Fibroblast of lung (primary cell): ENCODE results near the gene PRKCD. TPM values are rescaled to one million over a fixed set of nuclear protein-coding genes. Genes with fewer than 3 reads are reported as not detected.

Experiments used
- DNase-seq, 2 donors: peaks; one replicate each; pipeline versions ENCODE4 v3.0.0 to v3.0.0-alpha.2; 2010; ENCODE audit warnings: low read depth in 2 of 2
- H2AFZ ChIP-seq: 2 replicates; pipeline ENCODE4 v1.5.1; 2012; ENCODE audit warnings: low read length, control low read depth, inconsistent platforms
- H3K27ac ChIP-seq: 2 replicates; pipeline ENCODE4 v1.5.1; 2011; ENCODE audit warnings: low read length, control low read depth; ENCODE audit not compliant: insufficient read depth
- H3K27me3 ChIP-seq: 2 replicates; pipeline ENCODE4 v1.5.1; 2011; ENCODE audit warnings: mild to moderate bottlenecking, low read length; ENCODE audit not compliant: control insufficient read depth, insufficient read depth
- H3K36me3 ChIP-seq: 2 replicates; pipeline ENCODE4 v1.5.1; 2011; ENCODE audit warnings: low read length; ENCODE audit not compliant: control insufficient read depth, insufficient read depth
- H3K4me1 ChIP-seq: 2 replicates; pipeline ENCODE4 v1.5.1; 2011; ENCODE audit warnings: low read length; ENCODE audit not compliant: control insufficient read depth, insufficient read depth; ENCODE audit errors: extremely low read depth
- H3K4me2 ChIP-seq: 2 replicates; pipeline ENCODE4 v1.5.1; 2011; ENCODE audit warnings: low read length, control low read depth; ENCODE audit not compliant: insufficient read depth; ENCODE audit errors: extremely low read depth
- H3K4me3 ChIP-seq, 4 experiments: fragments of 200-600 bp in 1 of 4; sonication (generic) in 1 of 4; replicated peaks in 1 of 4; 2 replicates each; pipeline ENCODE4 v1.5.1; 2011 to 2016; ENCODE audit warnings: low read length in 4 of 4, low read depth in 3 of 4, mild to moderate bottlenecking in 3 of 4, control low read depth in 2 of 4, inconsistent platforms in 1 of 4, mixed read lengths in 1 of 4; ENCODE audit not compliant: insufficient read depth in 1 of 4; ENCODE audit errors: control extremely low read depth in 1 of 4
- H3K79me2 ChIP-seq: 2 replicates; pipeline ENCODE4 v1.5.1; 2012; ENCODE audit warnings: mild to moderate bottlenecking, low read length, inconsistent platforms; ENCODE audit not compliant: control insufficient read depth, insufficient read depth
- H3K9ac ChIP-seq: 2 replicates; pipeline ENCODE4 v1.5.1; 2011; ENCODE audit warnings: mild to moderate bottlenecking, low read length, control low read depth; ENCODE audit not compliant: insufficient read depth
- H3K9me3 ChIP-seq: 2 replicates; pipeline ENCODE4 v1.5.1; 2012; ENCODE audit warnings: low read depth, low read length; ENCODE audit not compliant: control insufficient read depth, insufficient read depth
- H4K20me1 ChIP-seq: 2 replicates; pipeline ENCODE4 v1.5.1; 2011; ENCODE audit warnings: low read length; ENCODE audit not compliant: control insufficient read depth, insufficient read depth; ENCODE audit errors: extremely low read depth
- CTCF ChIP-seq, 2 donors: IDR thresholded peaks in 1 of 2; conservative IDR thresholded peaks in 1 of 2; 1 replicate in 1 of 2; 2 replicates in 1 of 2; pipeline ENCODE4 v1.5.1; 2011 to 2012; ENCODE audit warnings: low read length in 2 of 2, control low read depth in 1 of 2, inconsistent platforms in 1 of 2, low read depth in 1 of 2, mild to moderate bottlenecking in 1 of 2
- EZH2 ChIP-seq: IDR thresholded peaks from 2 replicates; pipeline ENCODE4 v1.5.1; 2012; ENCODE audit warnings: low read length, control low read depth, mild to moderate bottlenecking; ENCODE audit errors: missing control alignments
- polyA plus RNA-seq, 2 donors: library from polyadenylated mRNA; depleted of rRNA in 1 of 2; stranded (reverse) in 1 of 2; unstranded in 1 of 2; fragments of >200 nt; gene quantifications; 2 replicates each; pipeline ENCODE4 v1.2.1, GENCODE V29; 2011 to 2012; ENCODE audit warnings: missing spikeins in 1 of 2
- total RNA-seq: library from RNA; depleted of rRNA; stranded (reverse); fragments of >200 nt; gene quantifications from 2 replicates; pipeline ENCODE4 v1.2.1, GENCODE V29; 2014

The PRKCD gene
- total and polyA plus RNA-seq, 2 donors (not counting 1 experiment from before 2014, with no cell fraction given): 3.8 to 21.2 TPM

DNA sequence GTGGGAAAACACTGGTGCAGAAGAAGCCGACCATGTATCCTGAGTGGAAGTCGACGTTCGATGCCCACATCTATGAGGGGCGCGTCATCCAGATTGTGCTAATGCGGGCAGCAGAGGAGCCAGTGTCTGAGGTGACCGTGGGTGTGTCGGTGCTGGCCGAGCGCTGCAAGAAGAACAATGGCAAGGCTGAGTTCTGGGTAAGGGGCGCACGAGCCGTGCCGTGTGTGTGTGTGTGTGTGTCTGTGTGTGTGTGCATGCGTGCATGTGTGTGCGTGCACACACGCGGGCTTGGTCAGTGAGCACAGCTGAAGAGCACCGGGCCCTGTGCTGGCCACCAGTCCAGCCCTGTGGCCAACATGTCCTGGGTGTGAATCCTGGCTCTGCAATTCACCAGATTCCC is 18.6 kb downstream of the PRKCD start:
- no peak overlapping the region for H2AFZ ChIP-seq
- H4K20me1 ChIP-seq: no peaks in the 10 kb centered on the region
- H3K27ac ChIP-seq: no peak overlapping the region
- H3K4me3 ChIP-seq: no peak overlapping the region
- no peak overlapping the region for H3K9ac ChIP-seq
- no peaks in the 10 kb centered on the region for H3K79me2 ChIP-seq
- peaks cover 19% of the 10 kb centered on the region for H3K36me3 ChIP-seq
- DNase-seq: no peak
- H3K9me3 ChIP-seq: no peaks in the 10 kb centered on the region
- H3K4me1 ChIP-seq: peaks cover 5% of the 10 kb centered on the region
- H3K4me2 ChIP-seq: no peak overlapping the region
- TF ChIP-seq EZH2: no peak
- TF ChIP-seq CTCF (conservative IDR thresholded peaks at IDR 0.05 in 1 of 2, IDR thresholded peaks at IDR 0.05 in 1 of 2; ENCODE audit: low read depth in 1 of 2, low read length in 2 of 2): no peak
- no peaks in the 10 kb centered on the region for H3K27me3 ChIP-seq

GRCh38 chr3:53180305-53181023 is 19.5 kb downstream of the PRKCD start:
- no peak for DNase-seq

GRCh38 chr3:53181024-53181371 is 20.0 kb downstream of the PRKCD start:
- Histone ChIP-seq H3K36me3 (peaks cover 23% of the 10 kb centered on the region), H3K4me1 (peaks cover 3% of the 10 kb centered on the region), H3K27me3 (no peaks in the 10 kb centered on the region), H3K9me3 (no peaks in the 10 kb centered on the region), H2AFZ (no peak overlapping the region), H3K4me2 (no peak overlapping the region), H3K79me2 (no peaks in the 10 kb centered on the region), H3K27ac (no peak overlapping the region), H3K9ac (no peak overlapping the region), H3K4me3 (no peak overlapping the region), H4K20me1 (no peaks in the 10 kb centered on the region)
- no peak for DNase-seq
- no peak for TF ChIP-seq EZH2
- TF ChIP-seq CTCF (conservative IDR thresholded peaks at IDR 0.05 in 1 of 2, IDR thresholded peaks at IDR 0.05 in 1 of 2; ENCODE audit: low read depth in 1 of 2, low read length in 2 of 2): no peak

More at GRCh38 chr3:53180305-53181023, 19.5 kb downstream of the PRKCD start:
- Histone ChIP-seq H3K4me3 (no peak overlapping the region), H2AFZ (no peak overlapping the region), H3K27ac (no peak overlapping the region), H3K27me3 (no peaks in the 10 kb centered on the region), H3K36me3 (peaks cover 20% of the 10 kb centered on the region), H3K9ac (no peak overlapping the region), H4K20me1 (no peaks in the 10 kb centered on the region), H3K4me1 (peaks cover 4% of the 10 kb centered on the region), H3K4me2 (no peak overlapping the region), H3K79me2 (no peaks in the 10 kb centered on the region), H3K9me3 (no peaks in the 10 kb centered on the region)
- TF ChIP-seq EZH2: no peak
- TF ChIP-seq CTCF (conservative IDR thresholded peaks at IDR 0.05 in 1 of 2, IDR thresholded peaks at IDR 0.05 in 1 of 2; ENCODE audit: low read depth in 1 of 2, low read length in 2 of 2): no peak
